ENCODE results near the gene KDM6A. TPM values are rescaled to one million over a fixed set of nuclear protein-coding genes. Genes with fewer than 3 reads are reported as not detected.
"Not testable (repeated sequence)": the region's sequence is repeated elsewhere in the genome, so short reads cannot be mapped to it uniquely, and the experiment has no call there.

Gene KDM6A
- total and polyA plus RNA-seq, 11 donors: 4.4 to 27.8 (median 13.9) TPM

GRCh38 chrX:45128896-45129454 lies 256.0 kb downstream of the KDM6A start:
- H3K27ac ChIP-seq: no peak overlapping the region
- TF ChIP-seq POLR2A (IDR thresholded peaks at IDR 0.05) (no peak), CTCF (IDR thresholded peaks at IDR 0.05) (no peak)
- H3K4me3 ChIP-seq: no peak overlapping the region
- DNase-seq (no peak), ATAC-seq (peak in 1 of 4 donors; percentile 41)
- H3K9me3 ChIP-seq: peaks cover 0 to 14% (median 1%) of the 10 kb centered on the region in 12 donors
- intact Hi-C loops (cut with DNase I): loop anchor here in 1 of 10 donors (10.0 kb wide), 1 partner anchor 64 kb away; no protein-coding TSS in a partner anchor
- 71 to 84% (median 79%) methylated on average over 4 of the region's 4 CpGs for WGBS, 4 donors
- no peaks in the 10 kb centered on the region for H3K27me3 ChIP-seq
- no peaks in the 10 kb centered on the region for H3K36me3 ChIP-seq
- no peaks in the 10 kb centered on the region for H3K4me1 ChIP-seq

GRCh38 chrX:45133465-45133864 lies 260.5 kb downstream of the KDM6A start:
- Histone ChIP-seq H3K4me1 (no peaks in the 10 kb centered on the region), H3K27me3 (no peaks in the 10 kb centered on the region), H3K36me3 (no peaks in the 10 kb centered on the region), H3K27ac (peak overlapping the region in 6 of 12 donors; percentile 13 to 68 (median 48)), H3K9me3 (peaks cover 0 to 4% (median 0%) of the 10 kb centered on the region in 12 donors), H3K4me3 (no peak overlapping the region)
- no peak for DNase-seq
- TF ChIP-seq POLR2A (IDR thresholded peaks at IDR 0.05) (no peak), CTCF (IDR thresholded peaks at IDR 0.05) (no peak)
- intact Hi-C loops (cut with DNase I): no loop called here
- no peak for ATAC-seq
- 81 to 89% (median 85%) methylated on average over 3 of the region's 3 CpGs for WGBS, 4 donors

GRCh38 chrX:45134315-45134731 lies 261.3 kb downstream of the KDM6A start:
- Histone ChIP-seq H3K9me3 (peaks cover 0 to 4% (median 0%) of the 10 kb centered on the region in 12 donors), H3K4me3 (no peak overlapping the region), H3K36me3 (no peaks in the 10 kb centered on the region), H3K4me1 (no peaks in the 10 kb centered on the region), H3K27ac (peak overlapping the region in 11 of 12 donors; percentile 13 to 68 (median 44)), H3K27me3 (no peaks in the 10 kb centered on the region)
- ATAC-seq: peak; percentile 94 to 96 (median 94)
- DNase-seq: peak; percentile 49 to 70 (median 61)
- no peak for TF ChIP-seq CTCF (IDR thresholded peaks at IDR 0.05)
- no peak for TF ChIP-seq POLR2A (IDR thresholded peaks at IDR 0.05)
- intact Hi-C loops (cut with DNase I): no loop called here
- WGBS, 4 donors: 34 to 53% (median 40%) methylated on average over 7 of the region's 7 CpGs

- Histone ChIP-seq H3K36me3 (no peaks in the 10 kb centered on the region), H3K9me3 (peaks cover 0 to 4% (median 0%) of the 10 kb centered on the region in 12 donors), H3K27me3 (no peaks in the 10 kb centered on the region), H3K27ac (peak overlapping the region in 11 of 12 donors; percentile 13 to 68 (median 44)), H3K4me1 (no peaks in the 10 kb centered on the region), H3K4me3 (no peak overlapping the region)
- no peak for DNase-seq
- WGBS, 4 donors: 37 to 57% (median 49%) methylated on average over 3 of the region's 3 CpGs
- TF ChIP-seq POLR2A (IDR thresholded peaks at IDR 0.05) (no peak), CTCF (IDR thresholded peaks at IDR 0.05) (no peak)
- intact Hi-C loops (cut with DNase I): no loop called here
- ATAC-seq: peak; percentile 50 to 86 (median 72)
These were observed 261.8 kb downstream of the KDM6A start for GRCh38 chrX:45134775-45135174.

- H3K4me1 ChIP-seq; H3K4me3 ChIP-seq; DNase-seq; ATAC-seq; H3K9me3 ChIP-seq; H3K27me3 ChIP-seq; H3K36me3 ChIP-seq; intact Hi-C loops (cut with DNase I): not testable (repeated sequence)
- peak overlapping the region in 2 of 12 donors; percentile 58 to 64 for H3K27ac ChIP-seq
- WGBS, 4 donors: 77 to 92% (median 87%) methylated on average over 4 of the region's 4 CpGs
These were observed 262.5 kb downstream of the KDM6A start for GRCh38 chrX:45135391-45136075.
